A549 (cell line): ENCODE measurements around the gene ADAMTS2.

Source experiments
- BHLHE40 ChIP-seq: IDR thresholded peaks from 2 replicates; pipeline ENCODE4 v1.6.1; 2012; ENCODE audit warnings: low read depth, low read length, inconsistent platforms
- CHD4 ChIP-seq: fragments of 200-600 bp; sonication (generic); IDR thresholded peaks from 2 replicates; pipeline ENCODE4 v1.6.1; 2016; ENCODE audit warnings: antibody characterized with exemption, mild to moderate bottlenecking, borderline replicate concordance
- CTCF ChIP-seq: fragments of >200 bp; sonication (Bioruptor Twin); formaldehyde crosslinking; IDR thresholded peaks from 3 replicates; pipeline ENCODE4 v1.5.1; 2016
- EHMT2 ChIP-seq: fragments of 200-600 bp; sonication (generic); IDR thresholded peaks from 2 replicates; pipeline ENCODE4 v1.6.1; 2016; ENCODE audit warnings: antibody characterized with exemption, low read depth, mild to moderate bottlenecking, moderate library complexity
- ELK1 ChIP-seq: fragments of 150-350 bp; IDR thresholded peaks from 2 replicates; pipeline ENCODE4 v1.6.1; 2014; ENCODE audit warnings: low read depth, mild to moderate bottlenecking, low read length
- HDAC2 ChIP-seq: fragments of 200-600 bp; sonication (generic); IDR thresholded peaks from 2 replicates; pipeline ENCODE4 v1.6.1; 2016
- MAFK ChIP-seq: fragments of 450-650 bp; IDR thresholded peaks from 2 replicates; pipeline ENCODE4 v1.6.1; 2014; ENCODE audit not compliant: partially characterized antibody
- MAZ ChIP-seq: fragments of 150-350 bp; IDR thresholded peaks from 2 replicates; pipeline ENCODE4 v1.6.1; 2014; ENCODE audit warnings: antibody characterized with exemption, low read depth, low read length, borderline replicate concordance
- NPAS2 ChIP-seq: fragments of 250-450 bp; sonication (Bioruptor Pico); IDR thresholded peaks from 2 replicates; pipeline ENCODE4 v1.8.0; 2022; ENCODE audit warnings: mild to moderate bottlenecking, moderate library complexity, borderline replicate concordance
- PBX3 ChIP-seq: IDR thresholded peaks from 2 replicates; pipeline ENCODE4 v1.6.1; 2012
- PHF8 ChIP-seq: fragments of 200-600 bp; sonication (generic); IDR thresholded peaks from 2 replicates; pipeline ENCODE4 v1.6.1; 2016; ENCODE audit warnings: low read depth, mild to moderate bottlenecking, antibody characterized with exemption, moderate library complexity, borderline replicate concordance
- POLR2A ChIP-seq: IDR thresholded peaks from 2 replicates; pipeline ENCODE4 v1.6.1; 2012; ENCODE audit warnings: mild to moderate bottlenecking, low read length

GRCh38 chr5:179295778-179296149, 49.5 kb downstream of the ADAMTS2 start:
- TF ChIP-seq BHLHE40 (no peak), PHF8 (no peak), CTCF (no peak), HDAC2 (no peak), EHMT2 (no peak), MAZ (no peak), MAFK (no peak), POLR2A (no peak), CHD4 (no peak), PBX3 (no peak), ELK1 (no peak), NPAS2 (CRISPR knock-in tag) (no peak)
